ENCODE results near the gene HOXA9.

Gene HOXA9

DNA sequence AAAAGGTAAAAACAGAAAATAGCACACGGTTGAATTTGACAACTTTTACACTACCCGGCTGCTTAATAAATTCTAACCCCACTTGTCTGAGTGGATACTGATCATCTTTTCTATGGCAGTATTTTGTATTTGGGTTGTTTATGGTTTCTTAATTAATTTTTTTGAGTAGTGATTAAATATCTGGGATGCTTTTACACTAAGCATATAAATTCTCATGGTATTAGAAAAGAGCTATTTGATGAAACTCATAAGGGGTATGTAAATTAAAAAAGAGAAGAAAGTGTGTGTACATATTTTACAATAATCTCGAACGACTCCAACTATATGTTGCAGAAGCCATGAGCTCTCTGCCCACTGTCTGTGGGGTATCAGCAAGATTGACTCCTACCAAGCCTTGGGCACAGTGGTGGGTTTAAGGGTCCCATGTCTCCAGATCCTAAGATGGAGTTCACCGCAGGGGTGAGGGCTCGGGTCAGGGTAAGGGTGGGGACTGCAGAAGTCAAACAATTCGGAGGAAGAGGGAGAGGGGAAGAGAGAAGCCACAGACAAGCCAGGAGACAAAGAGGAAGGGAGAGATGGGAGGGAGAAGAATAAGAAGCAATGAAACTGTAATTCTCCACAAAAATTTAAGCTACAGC is 42.1 kb upstream of the HOXA9 start:
- no peaks in the 10 kb centered on the region for H3K36me3 ChIP-seq (ENCODE audit: control insufficient read depth in 2 of 2, insufficient read depth in 2 of 2, low read length in 2 of 2)
- H3K4me3 ChIP-seq (ENCODE audit: low read length in 2 of 2) = no peak overlapping the region
- no peaks in the 10 kb centered on the region for H3K9me3 ChIP-seq (ENCODE audit: control insufficient read depth in 2 of 2, low read length in 2 of 2)
- peaks cover 80 to 88% of the 10 kb centered on the region in 2 donors for H3K27me3 ChIP-seq (ENCODE audit: control insufficient read depth in 1 of 2, insufficient read depth in 2 of 2, low read length in 2 of 2)
- peaks cover 13% of the 10 kb centered on the region for H3K4me1 ChIP-seq (ENCODE audit: control insufficient read depth, insufficient read depth, low read length)
- no peak overlapping the region for H3K27ac ChIP-seq (ENCODE audit: low read length)
- no peak overlapping the region for H3K9ac ChIP-seq (ENCODE audit: low read length in 2 of 2)

DNA sequence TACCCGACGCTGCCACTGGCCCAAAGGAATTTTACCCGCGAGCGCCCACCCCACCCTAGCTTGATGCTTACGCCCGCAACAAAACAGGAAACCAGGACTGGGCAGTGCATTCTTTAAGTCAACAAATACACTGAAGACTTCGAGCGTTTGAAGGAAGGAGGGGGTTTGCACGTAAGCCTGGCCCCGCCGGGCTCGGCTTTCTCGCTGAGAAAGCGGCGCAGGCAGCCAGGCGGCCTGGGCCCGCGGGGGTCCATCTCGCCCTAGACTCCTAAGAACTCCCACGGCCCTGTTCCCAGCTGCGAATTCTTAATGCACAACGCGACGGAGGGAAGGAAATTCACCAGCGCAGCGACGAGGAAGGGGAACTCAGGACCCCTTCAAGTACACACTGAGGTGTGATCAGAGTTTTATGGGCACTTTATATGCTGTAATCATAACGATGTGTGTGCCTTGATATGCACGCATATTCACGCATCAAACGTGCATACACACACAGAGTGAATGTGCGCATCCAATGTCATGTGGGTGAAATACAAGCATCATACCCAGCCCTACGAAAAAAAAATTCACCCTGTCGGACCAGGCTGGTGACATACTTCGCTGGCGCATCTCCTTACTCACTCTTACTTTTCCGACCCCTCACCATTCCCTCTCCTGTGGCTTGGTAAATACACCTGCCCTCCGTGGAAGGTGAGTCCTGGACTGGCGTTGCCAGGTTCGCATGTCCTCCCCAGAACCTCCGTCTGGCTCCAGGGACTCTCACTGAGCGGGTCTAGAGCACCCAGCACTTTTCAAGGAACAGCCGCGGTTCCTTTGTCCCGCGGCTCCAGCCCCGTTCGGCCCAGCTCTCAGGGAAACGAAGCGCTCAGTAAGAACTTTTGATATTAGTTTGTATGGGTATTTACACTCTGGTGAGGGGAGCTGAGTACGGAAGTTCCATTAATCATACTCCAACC is 40.3 kb upstream of the HOXA9 start:
- no peak overlapping the region for H3K27ac ChIP-seq (ENCODE audit: low read length)
- H3K36me3 ChIP-seq (ENCODE audit: control insufficient read depth in 2 of 2, insufficient read depth in 2 of 2, low read length in 2 of 2) = no peaks in the 10 kb centered on the region
- H3K4me1 ChIP-seq (ENCODE audit: control insufficient read depth, insufficient read depth, low read length) = peaks cover 20% of the 10 kb centered on the region
- peaks cover 80 to 88% of the 10 kb centered on the region in 2 donors for H3K27me3 ChIP-seq (ENCODE audit: control insufficient read depth in 1 of 2, insufficient read depth in 2 of 2, low read length in 2 of 2)
- H3K9me3 ChIP-seq (ENCODE audit: control insufficient read depth in 2 of 2, low read length in 2 of 2) = no peaks in the 10 kb centered on the region
- H3K4me3 ChIP-seq (ENCODE audit: low read length in 2 of 2) = peak overlapping the region in 1 of 2 donors; percentile 29
- H3K9ac ChIP-seq (ENCODE audit: low read length in 2 of 2) = no peak overlapping the region

DNA sequence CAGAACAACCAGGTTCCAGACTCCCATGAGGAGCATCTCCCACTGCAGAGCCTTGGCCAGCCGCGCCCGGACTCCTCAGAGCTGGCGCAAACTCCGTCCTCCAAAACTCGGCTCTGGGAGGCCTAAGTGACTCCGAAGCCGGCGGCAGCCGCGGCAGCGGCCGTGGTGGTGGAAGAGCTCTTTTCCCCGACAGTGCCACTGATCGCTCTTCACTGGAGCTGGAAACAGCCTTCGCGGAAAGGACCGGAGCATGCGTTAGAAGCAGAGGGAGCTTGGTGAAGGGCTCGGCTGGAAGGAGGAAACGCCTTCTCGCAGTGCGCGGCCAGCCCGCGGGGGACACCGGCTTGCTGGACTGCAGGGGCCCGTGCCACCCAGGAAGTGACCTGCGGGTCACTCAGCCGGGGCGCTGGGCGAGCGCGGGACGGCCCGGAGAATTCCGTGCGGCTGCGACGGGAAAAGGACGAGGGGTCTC is 39.5 kb upstream of the HOXA9 start:
- H3K4me3 ChIP-seq (ENCODE audit: low read length in 2 of 2) = peak overlapping the region in 1 of 2 donors; percentile 29
- no peaks in the 10 kb centered on the region for H3K36me3 ChIP-seq (ENCODE audit: control insufficient read depth in 2 of 2, insufficient read depth in 2 of 2, low read length in 2 of 2)
- H3K9me3 ChIP-seq (ENCODE audit: control insufficient read depth in 2 of 2, low read length in 2 of 2) = no peaks in the 10 kb centered on the region
- no peak overlapping the region for H3K9ac ChIP-seq (ENCODE audit: low read length in 2 of 2)
- H3K27ac ChIP-seq (ENCODE audit: low read length) = no peak overlapping the region
- peaks cover 76 to 86% of the 10 kb centered on the region in 2 donors for H3K27me3 ChIP-seq (ENCODE audit: control insufficient read depth in 1 of 2, insufficient read depth in 2 of 2, low read length in 2 of 2)
- peaks cover 25% of the 10 kb centered on the region for H3K4me1 ChIP-seq (ENCODE audit: control insufficient read depth, insufficient read depth, low read length)

DNA sequence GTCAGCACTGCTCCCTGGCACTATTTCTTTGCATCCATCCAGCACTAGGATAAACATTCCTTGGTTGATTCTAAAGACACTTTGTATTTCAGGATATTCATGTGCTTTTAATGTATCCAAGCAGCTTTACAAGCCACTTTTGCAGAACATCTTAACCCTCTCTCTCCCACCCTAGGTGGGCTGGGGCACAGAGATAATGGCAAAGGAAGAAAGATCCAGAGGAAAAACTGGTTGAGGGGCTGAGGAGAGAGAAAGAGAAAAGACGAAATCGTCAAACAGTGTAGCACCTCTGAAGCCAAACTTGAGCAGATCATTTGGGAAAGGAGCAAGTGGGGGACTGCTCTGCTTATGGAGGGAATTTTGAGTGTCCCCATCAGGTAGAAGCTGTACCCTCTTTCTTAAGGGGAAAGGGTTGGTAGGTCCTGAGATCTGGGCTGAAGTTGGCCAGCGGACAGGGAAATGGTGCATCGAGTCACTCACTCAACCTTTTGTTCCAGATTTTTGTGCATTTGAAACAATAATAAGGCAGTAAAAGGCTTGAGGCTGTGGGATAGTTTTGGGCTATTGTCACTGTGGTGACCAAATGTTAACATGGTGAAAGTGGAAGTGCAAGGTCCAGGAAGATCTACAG is 38.7 kb upstream of the HOXA9 start:
- no peak overlapping the region for H3K27ac ChIP-seq (ENCODE audit: low read length)
- no peak overlapping the region for H3K4me3 ChIP-seq (ENCODE audit: low read length in 2 of 2)
- no peaks in the 10 kb centered on the region for H3K9me3 ChIP-seq (ENCODE audit: control insufficient read depth in 2 of 2, low read length in 2 of 2)
- no peaks in the 10 kb centered on the region for H3K36me3 ChIP-seq (ENCODE audit: control insufficient read depth in 2 of 2, insufficient read depth in 2 of 2, low read length in 2 of 2)
- no peak overlapping the region for H3K9ac ChIP-seq (ENCODE audit: low read length in 2 of 2)
- H3K4me1 ChIP-seq (ENCODE audit: control insufficient read depth, insufficient read depth, low read length) = peaks cover 29% of the 10 kb centered on the region
- peaks cover 74 to 88% of the 10 kb centered on the region in 2 donors for H3K27me3 ChIP-seq (ENCODE audit: control insufficient read depth in 1 of 2, insufficient read depth in 2 of 2, low read length in 2 of 2)

DNA sequence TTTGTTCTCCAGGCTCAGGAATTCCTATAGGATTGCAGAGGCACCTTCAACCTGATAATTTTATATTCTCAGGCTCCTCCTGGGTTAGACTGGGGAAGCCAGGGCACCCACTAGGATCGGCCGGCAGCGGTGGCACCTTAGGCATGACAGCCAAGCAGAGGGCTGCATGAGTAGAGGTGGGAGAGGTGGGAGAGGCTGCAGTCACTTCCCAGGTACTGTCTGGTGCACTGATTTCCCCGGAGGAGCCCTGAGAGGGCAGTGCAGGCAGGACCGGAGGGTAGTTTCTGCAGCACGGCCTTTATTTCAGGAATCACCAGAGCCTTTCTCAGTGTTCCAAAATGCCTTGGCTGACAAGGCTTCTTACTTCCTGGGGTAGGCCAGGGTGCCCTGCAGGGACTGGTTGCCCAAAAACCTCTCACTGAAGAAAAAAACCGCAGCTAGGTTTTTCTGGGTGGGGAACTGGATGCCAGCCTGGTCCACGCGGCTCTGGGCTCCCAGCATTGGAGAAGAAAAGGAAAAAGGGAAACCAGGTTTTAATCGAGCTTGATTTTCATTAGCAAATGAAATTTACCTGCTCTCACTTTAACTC is 38.1 kb upstream of the HOXA9 start:
- peaks cover 77 to 89% of the 10 kb centered on the region in 2 donors for H3K27me3 ChIP-seq (ENCODE audit: control insufficient read depth in 1 of 2, insufficient read depth in 2 of 2, low read length in 2 of 2)
- H3K4me1 ChIP-seq (ENCODE audit: control insufficient read depth, insufficient read depth, low read length) = peaks cover 30% of the 10 kb centered on the region
- no peaks in the 10 kb centered on the region for H3K9me3 ChIP-seq (ENCODE audit: control insufficient read depth in 2 of 2, low read length in 2 of 2)
- no peak overlapping the region for H3K9ac ChIP-seq (ENCODE audit: low read length in 2 of 2)
- H3K4me3 ChIP-seq (ENCODE audit: low read length in 2 of 2) = no peak overlapping the region
- no peaks in the 10 kb centered on the region for H3K36me3 ChIP-seq (ENCODE audit: control insufficient read depth in 2 of 2, insufficient read depth in 2 of 2, low read length in 2 of 2)
- no peak overlapping the region for H3K27ac ChIP-seq (ENCODE audit: low read length)

DNA sequence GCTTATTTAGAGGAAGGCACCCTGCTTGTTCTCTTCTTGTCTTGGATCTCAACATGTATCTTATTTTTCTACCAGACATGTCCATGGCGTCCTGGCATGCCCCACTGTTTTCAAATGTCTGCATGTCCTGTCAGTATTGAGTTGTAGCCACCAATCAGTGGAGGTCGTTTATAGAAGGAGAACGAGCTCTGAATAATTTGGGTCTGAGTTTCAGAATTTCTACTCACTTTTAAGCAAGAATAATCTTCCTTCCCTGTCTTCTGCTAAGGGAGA is 37.5 kb upstream of the HOXA9 start:
- Histone ChIP-seq H3K4me1 (ENCODE audit: control insufficient read depth, insufficient read depth, low read length) (peaks cover 30% of the 10 kb centered on the region), H3K9ac (ENCODE audit: low read length in 2 of 2) (no peak overlapping the region), H3K27ac (ENCODE audit: low read length) (no peak overlapping the region), H3K36me3 (ENCODE audit: control insufficient read depth in 2 of 2, insufficient read depth in 2 of 2, low read length in 2 of 2) (no peaks in the 10 kb centered on the region), H3K9me3 (ENCODE audit: control insufficient read depth in 2 of 2, low read length in 2 of 2) (peaks cover 0 to 1% of the 10 kb centered on the region in 2 donors), H3K4me3 (ENCODE audit: low read length in 2 of 2) (no peak overlapping the region), H3K27me3 (ENCODE audit: control insufficient read depth in 1 of 2, insufficient read depth in 2 of 2, low read length in 2 of 2) (peaks cover 81 to 89% of the 10 kb centered on the region in 2 donors)

DNA sequence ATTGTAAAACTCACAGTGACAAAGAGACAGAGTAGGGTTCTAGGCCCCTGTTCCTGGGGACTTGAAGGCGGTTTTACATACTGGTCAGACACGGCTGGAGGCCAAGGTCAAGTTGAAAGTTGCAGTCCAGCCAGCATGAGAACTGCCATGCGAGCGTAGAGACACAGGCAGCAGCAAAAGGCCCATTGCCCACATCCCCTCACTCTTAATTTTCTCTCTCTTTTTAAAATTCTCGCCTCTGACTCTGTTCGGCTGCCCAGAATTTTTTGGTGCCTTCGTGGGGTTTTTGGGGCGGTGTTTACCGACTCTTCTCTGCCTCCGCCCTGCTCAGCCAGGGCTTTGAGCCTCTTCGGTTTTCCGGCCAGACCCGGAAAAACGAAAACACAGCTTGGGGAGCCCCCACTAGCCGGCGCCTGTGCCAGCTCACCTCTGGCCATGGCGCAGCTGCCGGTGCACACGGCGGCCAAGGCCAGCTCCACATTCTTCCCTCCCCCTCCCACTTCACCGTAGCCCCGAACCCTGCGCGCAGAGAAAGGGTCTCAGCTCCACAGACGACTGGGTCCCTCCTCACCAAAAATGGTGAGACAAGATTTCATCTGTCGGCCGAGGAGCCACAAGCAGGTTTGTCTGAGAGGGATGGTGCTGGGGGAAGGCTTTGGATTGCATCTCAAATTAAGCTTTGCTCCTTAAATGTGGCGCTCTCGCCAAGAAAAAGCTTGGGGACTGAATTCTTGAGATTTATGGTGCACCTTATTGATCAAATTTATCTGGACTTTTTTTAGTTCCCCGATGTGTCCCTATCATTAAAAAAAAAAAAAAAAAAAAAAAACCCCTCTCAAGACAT is 36.9 kb upstream of the HOXA9 start:
- no peak overlapping the region for H3K27ac ChIP-seq (ENCODE audit: low read length)
- H3K36me3 ChIP-seq (ENCODE audit: control insufficient read depth in 2 of 2, insufficient read depth in 2 of 2, low read length in 2 of 2) = no peaks in the 10 kb centered on the region
- H3K27me3 ChIP-seq (ENCODE audit: control insufficient read depth in 1 of 2, insufficient read depth in 2 of 2, low read length in 2 of 2) = peaks cover 83 to 89% of the 10 kb centered on the region in 2 donors
- H3K4me1 ChIP-seq (ENCODE audit: control insufficient read depth, insufficient read depth, low read length) = peaks cover 30% of the 10 kb centered on the region
- H3K9ac ChIP-seq (ENCODE audit: low read length in 2 of 2) = no peak overlapping the region
- peaks cover 0 to 3% of the 10 kb centered on the region in 2 donors for H3K9me3 ChIP-seq (ENCODE audit: control insufficient read depth in 2 of 2, low read length in 2 of 2)
- H3K4me3 ChIP-seq (ENCODE audit: low read length in 2 of 2) = no peak overlapping the region

DNA sequence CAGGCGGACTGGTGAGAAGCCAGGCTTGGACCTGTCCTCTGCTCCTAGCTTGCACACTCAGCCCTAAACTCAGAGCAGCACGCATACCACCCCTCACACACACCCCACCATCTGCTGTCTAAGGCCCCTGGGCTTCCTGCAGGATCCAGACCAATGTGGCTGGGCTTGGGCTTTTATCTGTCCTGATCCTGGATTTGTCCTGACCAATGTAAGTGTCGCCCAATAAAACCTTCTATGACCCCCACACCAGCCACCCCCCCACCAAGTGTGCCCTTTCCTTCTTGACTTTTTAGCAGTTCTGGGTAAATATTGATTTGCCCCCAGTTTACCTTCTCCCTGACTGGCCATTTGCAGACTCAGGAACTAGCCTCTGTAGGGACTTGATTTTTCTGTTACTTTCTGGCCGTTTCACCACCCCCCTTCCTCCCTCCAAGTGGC is 36.3 kb upstream of the HOXA9 start:
- H3K4me3 ChIP-seq (ENCODE audit: low read length in 2 of 2) = peak overlapping the region; percentile 37 to 60
- H3K27me3 ChIP-seq (ENCODE audit: control insufficient read depth in 1 of 2, insufficient read depth in 2 of 2, low read length in 2 of 2) = peaks cover 80 to 89% of the 10 kb centered on the region in 2 donors
- H3K36me3 ChIP-seq (ENCODE audit: control insufficient read depth in 2 of 2, insufficient read depth in 2 of 2, low read length in 2 of 2) = no peaks in the 10 kb centered on the region

DNA sequence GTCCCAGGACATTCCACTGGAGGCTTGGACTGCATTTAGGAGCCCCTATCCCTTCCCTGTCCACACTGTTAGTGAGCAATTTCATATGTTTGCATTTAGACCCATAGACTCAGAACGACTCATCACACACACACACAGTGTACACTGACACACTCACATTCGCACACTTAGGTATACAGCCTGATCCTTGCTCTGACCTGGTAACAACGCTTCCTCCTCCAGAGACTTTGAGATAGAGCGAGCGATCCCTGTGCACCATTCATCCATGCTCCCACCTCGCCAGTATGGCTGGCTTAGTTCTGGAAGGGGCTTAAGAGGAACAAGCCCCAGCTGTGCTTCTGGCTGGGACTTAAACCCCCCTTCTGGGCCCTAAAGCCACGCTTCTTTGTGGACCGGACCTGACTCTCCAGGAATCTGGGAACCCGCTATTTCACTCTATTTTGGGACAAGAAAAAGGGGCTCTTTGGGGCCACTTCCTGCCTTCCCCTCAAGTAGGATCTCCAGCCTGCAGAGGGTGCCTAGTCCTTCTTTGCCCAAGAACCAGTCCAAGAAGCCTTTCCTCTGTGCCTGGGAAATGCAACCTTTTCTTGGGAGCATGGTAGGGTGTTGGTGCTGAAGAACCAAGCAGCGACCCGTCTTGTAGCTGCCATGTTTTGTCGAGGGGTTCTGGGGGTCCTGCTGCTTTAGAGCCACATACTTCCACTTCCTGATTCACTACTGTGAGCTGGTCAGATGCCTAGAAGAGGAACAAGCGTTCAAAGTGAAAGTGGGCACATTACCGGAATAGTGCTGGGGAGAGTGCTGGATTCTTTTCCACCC is 35.6 kb upstream of the HOXA9 start:
- Histone ChIP-seq H3K9ac (ENCODE audit: low read length in 2 of 2) (no peak overlapping the region), H3K27me3 (ENCODE audit: control insufficient read depth in 1 of 2, insufficient read depth in 2 of 2, low read length in 2 of 2) (peaks cover 80 to 90% of the 10 kb centered on the region in 2 donors), H3K9me3 (ENCODE audit: control insufficient read depth in 2 of 2, low read length in 2 of 2) (peaks cover 0 to 3% of the 10 kb centered on the region in 2 donors), H3K4me3 (ENCODE audit: low read length in 2 of 2) (peak overlapping the region; percentile 37 to 60), H3K36me3 (ENCODE audit: control insufficient read depth in 2 of 2, insufficient read depth in 2 of 2, low read length in 2 of 2) (no peaks in the 10 kb centered on the region), H3K27ac (ENCODE audit: low read length) (no peak overlapping the region), H3K4me1 (ENCODE audit: control insufficient read depth, insufficient read depth, low read length) (peaks cover 30% of the 10 kb centered on the region)

More for the DNA sequence above, 36.3 kb upstream of the HOXA9 start:
- Histone ChIP-seq H3K9me3 (ENCODE audit: control insufficient read depth in 2 of 2, low read length in 2 of 2) (peaks cover 0 to 3% of the 10 kb centered on the region in 2 donors), H3K27ac (ENCODE audit: low read length) (no peak overlapping the region), H3K4me1 (ENCODE audit: control insufficient read depth, insufficient read depth, low read length) (peaks cover 30% of the 10 kb centered on the region), H3K9ac (ENCODE audit: low read length in 2 of 2) (no peak overlapping the region)

All from stomach smooth muscle (tissue), 2 donors.